GM21526 (cell line): ENCODE results near the gene SH3GLB2.
"Not testable (repeated sequence)": the region's sequence is repeated elsewhere in the genome, so short reads cannot be mapped to it uniquely, and the experiment has no call there.

Source experiments
- ATAC-seq: cut with Tn5 transposase; IDR thresholded peaks from one replicate; pipeline ENCODE4 v1.9.1; 2021; ENCODE audit warnings: moderate library complexity; ENCODE audit not compliant: unreplicated experiment, low FRiP score

Gene SH3GLB2

DNA sequence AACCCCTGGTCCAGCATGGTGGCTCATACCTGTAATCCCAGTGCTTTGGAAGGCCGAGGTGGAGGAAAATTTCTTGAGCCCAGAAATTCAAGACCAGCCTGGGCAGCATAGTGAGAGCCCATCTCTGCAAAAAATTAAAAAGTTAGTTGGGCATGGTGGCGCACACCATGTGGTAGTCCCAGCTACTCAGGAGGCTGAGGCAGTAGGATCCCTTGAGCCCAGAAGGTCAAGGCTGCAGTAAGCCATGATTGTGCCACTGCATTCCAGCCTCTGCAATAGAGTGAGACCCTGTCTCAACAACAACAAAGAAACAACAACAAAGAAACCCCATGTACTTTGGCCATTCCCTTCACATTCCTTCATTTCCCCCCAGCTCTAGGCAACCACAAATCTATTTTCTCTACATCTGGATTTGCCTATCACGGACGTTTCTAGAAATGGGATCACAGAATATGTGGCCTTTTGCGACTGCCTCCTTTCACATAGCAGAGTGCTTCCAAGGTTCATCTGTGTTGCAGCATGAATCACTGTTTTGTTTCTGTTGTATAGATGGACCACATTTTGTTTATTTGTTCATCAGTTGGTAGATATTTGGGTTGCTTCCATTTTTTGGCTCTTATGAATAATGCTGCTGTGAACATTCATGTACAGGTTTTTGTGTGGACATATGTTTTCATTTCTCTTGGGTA, 26.2 kb upstream of the SH3GLB2 start:
- no peak for ATAC-seq

DNA sequence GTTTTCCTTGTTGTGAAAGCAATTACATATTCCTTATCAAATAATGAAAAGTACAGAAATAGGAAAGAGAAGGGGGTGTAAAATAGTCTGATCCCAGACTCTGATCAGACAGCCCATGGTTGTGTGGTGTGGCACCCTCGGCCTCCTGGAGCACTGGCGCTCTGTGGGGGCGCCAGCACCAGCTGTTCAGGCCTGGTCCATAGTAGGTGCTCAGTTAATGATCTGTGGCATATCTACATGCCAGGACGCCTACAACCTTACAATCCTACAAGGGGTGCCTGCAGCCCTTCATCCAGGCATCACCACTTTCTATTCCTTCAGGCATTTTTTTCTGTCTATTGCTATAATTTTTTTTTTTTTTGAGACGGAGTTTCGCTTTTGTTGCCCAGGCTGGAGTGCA, 24.9 kb upstream of the SH3GLB2 start:
- ATAC-seq, result no peak

DNA sequence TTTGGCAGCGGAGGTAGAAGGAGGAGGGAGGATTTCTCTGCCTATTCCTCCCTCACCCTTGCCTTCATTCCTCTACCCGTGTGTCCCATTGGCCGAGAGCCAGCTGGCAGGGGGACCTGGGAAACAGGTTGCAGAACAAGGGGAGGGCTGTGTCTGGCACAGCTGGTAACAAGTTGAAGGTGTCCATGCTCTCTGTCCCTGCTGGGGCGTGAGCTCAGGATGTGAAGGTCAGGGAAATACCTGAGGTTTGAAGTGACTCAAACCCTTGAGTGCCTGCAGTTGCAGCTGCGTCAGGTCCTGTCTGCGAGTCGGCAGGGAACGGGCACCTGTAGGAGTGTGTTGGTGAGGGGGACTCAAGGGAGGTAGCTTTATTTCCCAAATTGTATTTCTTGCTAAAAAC, 24.5 kb upstream of the SH3GLB2 start:
- no peak for ATAC-seq

DNA sequence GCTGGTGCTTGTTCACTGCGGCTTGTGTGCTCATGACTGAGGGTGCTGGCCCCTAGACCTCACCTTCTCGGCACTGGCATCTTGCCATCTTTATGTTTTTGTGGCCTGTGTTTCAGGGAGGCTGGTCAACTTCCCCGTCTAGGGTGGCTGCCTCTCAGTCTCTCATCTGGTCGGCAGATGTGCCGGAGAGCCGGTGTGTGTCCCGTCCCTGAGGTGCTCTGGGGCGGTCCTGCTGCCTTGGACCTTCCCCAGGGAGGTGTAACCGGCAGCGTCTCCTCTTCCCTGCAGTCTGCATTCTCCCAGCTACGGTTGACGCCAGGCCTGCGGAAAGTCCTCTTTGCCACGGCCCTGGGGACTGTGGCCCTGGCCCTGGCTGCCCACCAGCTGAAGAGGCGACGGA, 13.9 kb upstream of the SH3GLB2 start:
- no peak for ATAC-seq

DNA sequence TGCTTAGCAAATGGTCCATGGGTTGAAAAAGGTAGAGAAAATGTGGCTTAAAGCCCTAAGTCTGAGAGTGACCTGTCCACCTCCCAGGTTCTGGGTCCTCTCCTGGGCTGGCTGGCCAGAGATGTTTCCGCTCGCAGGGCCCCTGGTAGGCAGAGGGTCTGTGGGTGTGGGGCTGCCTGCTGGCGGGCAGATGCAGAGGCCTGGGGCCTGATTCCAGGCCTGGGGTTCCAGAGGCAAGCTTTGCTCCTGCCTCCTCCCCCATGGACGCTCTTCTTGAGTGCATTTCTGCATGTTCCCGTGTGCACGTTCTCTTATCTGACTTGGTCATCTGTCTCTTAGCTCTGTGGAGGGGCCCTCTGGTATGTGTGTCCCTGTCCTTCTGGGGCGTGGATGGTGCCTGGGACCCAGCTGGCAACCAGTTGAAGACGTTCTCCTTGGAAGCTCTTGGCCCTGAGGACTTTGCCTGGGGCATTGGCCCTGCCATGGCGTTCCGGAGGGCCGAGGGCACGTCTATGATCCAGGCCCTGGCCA, 12.0 kb upstream of the SH3GLB2 start:
- ATAC-seq, result no peak

DNA sequence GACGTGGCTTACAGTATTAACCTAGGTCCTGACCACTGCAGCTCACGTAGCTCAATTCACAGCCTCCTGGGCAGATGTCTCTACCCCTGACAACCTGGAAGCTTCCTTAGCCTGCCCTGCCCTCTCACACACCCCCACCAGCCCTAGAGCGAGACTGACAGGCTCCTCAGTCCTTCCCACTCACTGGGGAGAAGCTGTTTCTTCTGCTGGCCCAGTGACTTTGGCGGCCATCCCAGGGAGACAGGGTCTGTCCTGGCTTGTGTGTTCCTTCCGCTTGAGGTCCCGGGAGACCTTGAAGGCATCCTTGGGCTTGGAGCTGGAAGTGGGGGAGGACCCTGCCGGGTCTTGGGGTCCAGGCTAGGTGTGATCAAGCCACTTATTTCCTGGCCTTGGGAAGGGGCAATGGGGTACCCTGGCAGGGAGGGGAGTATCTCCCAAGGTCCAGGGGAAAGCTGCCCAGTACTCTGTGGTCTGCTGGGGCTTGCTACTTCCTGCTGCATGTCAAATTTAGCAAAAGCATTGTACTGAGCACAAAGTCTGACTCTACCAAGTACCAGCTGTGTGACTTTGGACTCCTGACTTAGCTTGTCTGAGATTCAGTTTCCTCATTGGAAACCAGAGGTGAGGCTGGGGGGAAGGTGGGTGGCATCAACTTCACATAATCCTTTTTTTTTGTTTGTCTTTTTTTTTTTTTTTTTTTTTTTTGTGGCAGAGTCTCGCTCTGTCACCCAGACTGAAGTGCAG, 10.2 kb upstream of the SH3GLB2 start:
- no peak for ATAC-seq

DNA sequence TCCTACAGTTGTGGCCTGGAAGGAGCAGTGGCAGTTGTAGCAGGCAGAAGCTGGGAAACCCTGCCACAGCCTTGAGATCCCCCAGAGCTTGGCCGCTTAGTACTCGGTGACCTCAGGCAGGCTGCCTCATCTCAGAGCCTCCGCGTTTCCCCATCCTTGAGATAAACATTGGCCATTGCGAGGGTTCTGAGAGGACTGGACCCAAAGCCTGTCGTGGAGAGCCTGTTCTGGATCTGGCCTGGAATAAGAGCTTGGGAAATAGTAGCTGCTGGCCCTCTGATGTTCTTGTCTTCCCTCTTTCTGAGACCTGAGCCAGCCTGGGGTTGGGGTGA, 9.6 kb upstream of the SH3GLB2 start:
- no peak for ATAC-seq

DNA sequence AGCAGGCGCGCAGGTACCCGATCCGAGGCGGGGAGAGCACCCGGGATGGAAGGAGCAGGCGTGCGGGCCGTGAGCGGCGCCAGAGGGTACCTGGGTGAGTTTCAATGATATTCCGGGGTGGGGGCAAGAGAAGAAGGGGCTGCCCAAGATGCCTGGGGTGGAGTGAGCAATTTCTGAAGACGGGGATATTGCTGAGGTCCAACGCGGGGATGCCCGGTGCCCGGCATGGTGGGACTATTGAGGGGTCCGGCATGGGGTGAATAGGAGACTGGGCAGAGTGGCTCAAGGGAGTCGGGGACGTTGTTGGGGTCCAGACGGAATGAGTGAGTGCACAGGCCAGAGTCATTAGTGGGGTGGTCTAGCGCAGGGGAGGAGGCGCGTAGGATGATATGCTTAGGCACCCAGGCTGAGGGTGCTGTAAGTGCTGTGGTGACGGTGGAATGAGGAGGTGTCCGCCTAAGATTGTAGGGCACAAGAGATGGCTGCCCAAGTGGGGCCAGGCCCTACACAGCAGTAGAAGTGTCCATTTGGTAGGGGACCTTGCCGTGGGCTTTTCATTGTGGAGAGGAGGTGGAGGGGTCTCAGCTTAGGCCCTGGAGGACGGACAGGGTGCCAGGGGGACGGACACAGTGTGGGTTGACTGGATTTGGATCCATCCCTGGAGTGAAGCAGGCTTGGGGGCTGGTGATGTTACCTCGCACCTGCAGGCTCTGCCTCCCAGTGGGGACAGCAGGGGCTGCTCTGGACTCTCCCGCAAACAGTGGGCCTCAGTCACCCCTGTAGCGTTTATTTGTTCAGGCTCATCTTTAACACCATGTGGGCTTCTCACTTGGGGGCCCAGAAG, 9.0 kb upstream of the SH3GLB2 start:
- ATAC-seq, result no peak

DNA sequence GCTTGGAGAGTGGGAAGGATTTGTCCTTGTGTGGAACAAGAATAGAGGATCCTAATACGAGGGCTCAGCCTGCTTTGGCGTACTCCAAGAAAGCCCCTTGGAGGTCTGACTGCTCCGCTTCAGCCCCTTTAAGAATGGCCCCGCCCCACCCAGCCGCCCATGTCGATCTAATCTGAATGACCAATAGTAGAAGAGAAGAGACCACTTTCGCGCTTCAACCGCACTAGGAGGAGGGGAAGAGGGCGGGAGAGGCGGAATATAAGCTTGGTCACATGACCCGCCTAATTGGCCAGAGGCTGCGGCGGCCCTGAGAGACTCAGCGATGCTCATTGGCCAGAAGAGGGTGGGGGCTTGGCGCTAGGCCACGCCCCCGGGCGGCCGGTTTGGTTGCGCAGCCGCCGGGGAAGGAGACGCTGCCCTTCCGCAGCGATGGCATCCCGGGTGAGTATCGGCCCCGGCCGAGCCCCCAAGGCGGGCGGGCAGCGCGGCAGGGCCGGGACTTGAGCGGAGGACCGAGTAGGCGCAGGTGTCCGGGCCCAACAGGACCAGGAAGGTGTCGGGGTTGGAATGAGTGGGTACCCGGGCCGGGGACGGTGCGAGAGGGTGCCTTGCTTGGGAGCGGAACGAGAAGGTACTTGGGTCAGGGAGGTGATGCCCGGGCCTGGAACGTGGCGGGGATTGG, 8.3 kb upstream of the SH3GLB2 start, which contains the start of gene MIGA2:
TSS of gene MIGA2 (plus strand) at position 386 of the 682 bp plus-strand sequence. CDS start 3,969 bp downstream, outside the sequence.
- peak; percentile 89 for ATAC-seq

DNA sequence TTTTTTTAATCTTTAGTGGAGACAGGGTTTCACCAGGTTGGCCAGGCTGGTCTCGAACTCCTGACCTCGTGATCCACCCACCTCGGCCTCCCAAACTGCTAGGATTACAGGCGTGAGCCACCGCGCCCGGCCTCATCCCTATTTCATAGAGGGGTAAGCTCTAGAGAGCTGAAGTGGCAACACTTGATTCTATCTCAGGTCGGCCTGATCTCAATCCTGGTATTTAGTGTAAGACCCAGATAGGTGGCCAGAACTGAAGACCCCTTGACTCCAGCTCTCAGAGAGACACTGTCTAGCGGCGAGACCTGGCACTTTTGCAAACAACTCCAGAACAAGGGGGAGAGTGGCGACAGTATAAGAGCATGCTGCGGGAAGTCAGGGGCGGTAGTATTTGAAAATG, 7.7 kb upstream of the SH3GLB2 start:
- not testable (repeated sequence) for ATAC-seq

DNA sequence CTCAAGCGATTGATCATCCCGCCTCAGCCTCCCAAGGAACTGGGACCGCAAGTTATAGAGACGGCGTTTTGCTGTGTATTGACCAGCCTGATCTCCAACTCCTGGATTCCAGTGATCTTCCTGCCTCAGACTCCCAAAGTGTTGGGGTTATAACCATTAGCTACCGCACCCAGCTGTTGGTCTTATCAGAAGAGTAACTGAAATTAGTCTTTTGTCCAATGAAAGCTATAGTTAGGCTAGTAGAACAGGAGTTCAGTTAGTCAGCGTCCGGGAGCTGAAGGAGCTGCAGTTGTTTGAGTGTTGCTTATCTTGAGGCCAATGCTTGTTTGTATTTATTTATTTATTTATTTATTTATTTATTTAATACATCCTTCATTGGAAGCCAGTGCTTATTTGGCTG, 5.1 kb upstream of the SH3GLB2 start:
- no peak for ATAC-seq

DNA sequence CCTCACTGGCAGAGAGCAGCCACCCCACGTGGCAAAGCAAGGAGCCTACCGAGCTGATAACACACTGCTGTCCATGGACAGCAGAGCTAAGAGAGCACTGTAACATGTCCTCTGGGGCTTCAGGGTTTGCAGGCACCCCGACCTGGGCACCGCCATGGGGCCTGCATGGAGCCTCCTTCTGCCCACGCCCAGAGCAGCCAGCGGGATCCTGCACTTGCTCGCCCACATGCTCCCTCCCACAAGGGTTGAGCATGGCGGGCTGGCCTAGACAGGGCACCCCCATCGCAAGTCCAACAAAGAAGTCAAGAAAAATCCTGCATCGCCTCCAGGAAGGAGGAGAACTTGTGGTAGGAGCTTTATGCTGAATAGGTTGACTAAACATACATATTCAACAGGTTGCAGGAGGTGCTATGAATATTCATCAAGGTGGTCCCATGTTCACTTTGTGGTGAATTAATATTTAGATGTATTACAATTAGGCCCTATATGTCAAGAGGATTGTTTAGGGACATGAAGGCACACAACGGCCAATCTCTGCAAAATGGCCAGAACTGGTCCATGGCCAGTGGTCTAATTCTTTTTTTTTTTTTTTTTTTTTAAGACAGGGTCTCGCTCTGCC, 4.5 kb upstream of the SH3GLB2 start:
- no peak for ATAC-seq

DNA sequence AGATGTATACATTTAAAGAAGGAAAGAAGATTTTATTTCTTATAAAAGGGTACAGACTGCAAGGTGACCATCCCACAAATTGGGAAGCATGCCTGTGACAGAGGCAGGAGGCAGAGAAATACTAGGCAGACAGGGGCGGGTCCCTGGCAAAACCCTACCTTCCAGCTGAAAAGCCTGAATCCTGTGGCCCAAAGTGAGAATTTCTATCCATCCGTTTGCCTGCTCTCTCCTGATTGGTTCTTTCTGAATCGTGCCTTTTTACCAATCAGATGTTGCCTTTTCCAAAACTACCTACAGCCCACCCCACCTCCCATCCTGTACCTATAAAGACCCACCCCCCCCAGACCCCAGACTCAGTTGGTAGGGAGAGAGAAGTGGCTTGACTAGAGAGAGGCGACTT, 3.4 kb upstream of the SH3GLB2 start:
- ATAC-seq, result no peak

DNA sequence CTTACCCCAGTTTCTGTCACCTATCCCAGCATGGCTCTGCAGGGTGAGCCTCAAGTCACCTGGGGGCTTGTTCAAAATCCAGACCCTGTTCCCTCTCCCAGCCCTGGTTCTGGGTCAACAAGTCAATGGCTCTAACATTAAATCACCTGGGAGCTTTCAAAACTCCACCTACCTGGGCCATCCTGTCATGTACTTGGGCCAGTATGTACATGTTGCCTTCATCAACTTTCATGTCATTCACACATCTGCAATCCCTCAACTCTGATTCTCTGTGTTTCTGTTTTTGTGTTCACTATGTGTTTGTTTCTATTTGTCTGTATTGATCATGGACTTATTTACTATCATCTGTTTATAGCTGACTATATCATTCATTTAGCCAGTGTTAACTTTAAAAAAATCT, 2.1 kb upstream of the SH3GLB2 start:
- ATAC-seq, result no peak

DNA sequence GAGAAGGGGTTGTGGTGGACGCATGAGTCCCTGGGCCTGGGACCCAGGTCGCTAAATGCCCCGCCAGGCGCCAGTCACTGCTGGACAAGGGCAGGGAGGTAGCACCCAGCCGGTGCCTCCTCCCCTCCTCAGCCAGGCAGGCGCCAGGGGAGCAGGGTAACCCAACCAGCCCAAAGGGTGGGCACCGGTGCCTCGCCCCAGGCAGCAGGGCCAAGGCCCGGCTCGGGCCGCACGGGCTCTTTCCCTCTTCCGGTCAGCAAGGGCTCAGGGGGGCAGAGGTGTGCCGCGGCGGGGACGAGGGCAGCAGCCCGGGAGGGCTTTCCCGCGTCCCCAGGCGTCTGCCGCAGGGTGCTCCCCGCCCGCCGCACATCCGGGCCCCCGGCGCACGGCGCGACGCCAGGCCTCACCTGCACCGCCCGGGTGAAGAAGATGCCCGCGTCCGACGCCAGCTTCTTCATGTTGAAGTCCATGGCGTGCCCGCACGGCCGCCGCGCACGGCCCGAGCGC, 393 bp downstream of the SH3GLB2 start:
- peak; percentile 4 for ATAC-seq

DNA sequence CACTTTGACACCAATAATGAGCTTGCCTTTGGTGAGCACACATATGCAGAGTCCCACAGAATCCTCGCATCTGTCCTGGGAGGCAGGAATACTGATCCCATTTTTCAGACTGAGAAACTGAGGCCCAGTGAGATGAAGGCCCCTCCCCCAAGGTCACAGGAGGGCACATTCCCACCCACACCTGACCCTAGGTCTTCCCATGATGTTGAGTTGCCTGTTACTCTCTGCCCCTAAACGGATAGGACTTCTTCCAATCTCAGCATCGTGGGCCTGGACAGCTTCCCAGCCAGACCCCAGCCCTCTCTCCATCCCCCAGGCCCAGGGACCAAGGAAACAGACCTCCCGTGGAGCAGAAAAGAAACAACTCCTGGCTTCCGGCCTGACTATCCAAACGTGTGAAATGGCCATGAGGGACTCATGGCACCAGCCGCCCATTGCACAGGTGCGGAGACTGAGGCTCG, 877 bp downstream of the SH3GLB2 start:
- ATAC-seq, result no peak

DNA sequence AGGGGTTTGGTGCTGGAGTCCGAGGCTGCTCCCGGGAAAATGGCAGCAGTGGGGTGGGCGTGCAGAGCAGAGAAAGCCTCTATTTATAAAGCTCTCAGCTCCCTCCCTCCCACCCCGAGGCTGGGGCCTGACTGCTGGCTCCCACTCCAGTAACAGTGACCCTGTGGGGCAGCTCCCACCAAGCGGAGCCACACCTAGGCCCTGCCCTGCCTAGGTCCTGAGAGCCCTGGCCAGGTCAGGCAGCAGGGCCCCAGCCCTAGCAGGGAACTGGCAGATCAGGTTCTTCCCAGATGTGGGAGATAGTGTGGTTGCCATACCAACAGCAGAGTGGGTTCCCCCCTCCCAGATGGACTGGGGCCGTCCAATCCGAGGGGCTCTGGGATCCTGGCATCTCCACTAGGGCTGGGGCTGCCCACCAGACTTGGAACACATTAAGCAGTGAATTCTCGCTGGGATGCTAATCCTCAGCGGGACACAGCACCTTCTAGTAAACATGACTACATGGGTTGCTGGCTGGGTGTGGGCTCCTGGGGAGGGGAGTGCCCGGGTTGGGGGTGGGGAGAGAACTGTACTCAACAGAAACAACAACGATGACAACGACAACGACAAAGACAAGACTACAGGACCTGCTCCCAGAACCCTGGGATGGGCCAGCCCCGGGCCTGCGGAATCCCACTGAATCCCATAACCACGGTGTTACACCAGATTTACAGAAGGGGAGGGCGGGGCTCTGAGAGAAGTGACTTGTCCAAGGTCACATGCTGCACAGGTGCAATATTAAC, 1.5 kb downstream of the SH3GLB2 start:
- no peak for ATAC-seq

DNA sequence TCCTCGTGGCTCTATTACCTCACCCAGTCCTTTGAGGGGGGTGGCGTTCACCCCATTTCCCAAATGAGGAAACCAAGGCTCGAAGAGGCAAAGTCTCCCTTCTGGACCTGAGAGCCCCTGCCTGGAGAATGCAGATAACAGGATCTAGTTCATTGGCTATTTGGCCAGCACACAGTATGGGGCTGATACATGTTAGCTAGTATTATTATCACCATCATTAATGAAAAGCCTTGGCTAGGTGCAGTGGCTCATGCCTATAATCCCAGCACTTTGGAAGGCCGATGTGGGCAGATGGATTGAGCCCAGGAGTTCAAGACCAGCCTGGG, 4.3 kb downstream of the SH3GLB2 start:
- no peak for ATAC-seq
